ENCODE measurements around the gene MTURN.

The MTURN gene

GRCh38 chr7:30207376-30207775 lies 72.6 kb downstream of the MTURN start:
- 94 to 98% methylated on average over 4 of the region's 4 CpGs for WGBS, 2 experiments (ENCODE audit: insufficient coverage in 2 of 2)
- Histone ChIP-seq H3K4me3 (ENCODE audit: extremely low read depth, insufficient read depth, low read length, poor library complexity, severe bottlenecking) (no peak overlapping the region), H3K9me3 (ENCODE audit: control insufficient read depth, low read length) (no peaks in the 10 kb centered on the region), H3K27ac (ENCODE audit: low read depth, low read length, severe bottlenecking) (no peak overlapping the region), H3K36me3 (ENCODE audit: control insufficient read depth, insufficient read depth, low read length) (no peaks in the 10 kb centered on the region), H3K4me1 (ENCODE audit: control insufficient read depth, insufficient read depth, low read length, poor library complexity, severe bottlenecking) (no peaks in the 10 kb centered on the region)

GRCh38 chr7:30209951-30210350 lies 75.2 kb downstream of the MTURN start:
- no peak overlapping the region for H3K4me3 ChIP-seq (ENCODE audit: extremely low read depth, insufficient read depth, low read length, poor library complexity, severe bottlenecking)
- H3K27ac ChIP-seq (ENCODE audit: low read depth, low read length, severe bottlenecking): no peak overlapping the region
- H3K9me3 ChIP-seq (ENCODE audit: control insufficient read depth, low read length): no peaks in the 10 kb centered on the region
- no peaks in the 10 kb centered on the region for H3K36me3 ChIP-seq (ENCODE audit: control insufficient read depth, insufficient read depth, low read length)
- WGBS, 2 experiments (ENCODE audit: insufficient coverage in 2 of 2): 91 to 94% methylated on average over 4 of the region's 5 CpGs
- no peaks in the 10 kb centered on the region for H3K4me1 ChIP-seq (ENCODE audit: control insufficient read depth, insufficient read depth, low read length, poor library complexity, severe bottlenecking)

Measured in mesodermal cell (in vitro differentiated cells).